Measurements from ENCODE around the gene CDH20. TPM values are rescaled to one million over a fixed set of nuclear protein-coding genes. Genes with fewer than 3 reads are reported as not detected.
A peak's percentile ranks its signal among the peaks of the same experiment; 100 is the strongest.

The CDH20 gene
- total RNA-seq: 0.36 and 0.63 TPM in 2 replicates
- long read RNA-seq: 0 reads

DNA sequence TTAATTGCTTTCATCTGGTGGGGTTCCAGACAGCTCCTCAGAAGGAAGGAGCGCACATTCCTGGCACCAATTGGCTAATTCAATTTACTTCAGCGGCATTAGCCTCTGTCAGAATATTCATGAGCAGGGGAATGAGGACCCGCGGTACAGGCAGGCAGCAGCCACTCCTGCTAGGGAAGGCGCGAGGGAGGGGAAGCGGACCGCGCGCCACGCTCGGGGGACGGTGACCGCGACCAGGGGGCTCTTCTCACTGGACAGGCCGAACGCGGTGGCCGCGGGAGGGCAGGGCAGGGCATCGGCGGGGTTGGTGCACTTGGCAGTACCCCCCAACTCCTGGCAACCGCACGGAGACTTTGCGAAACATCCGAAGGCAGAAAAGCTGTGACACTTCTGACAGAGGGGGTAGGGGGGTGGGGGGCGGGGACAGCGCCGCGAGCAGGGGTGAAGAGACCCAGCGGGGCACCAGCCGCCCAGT lies at the start of gene CDH20:
CDH20 (plus strand) TSS at position 160 of the 475 bp plus-strand sequence.
- peak; percentile 33 for DNase-seq (ENCODE audit: low read depth, low spot score)
- H3K4me3 Mint-ChIP-seq: peak within 1 kb of the TSS; percentile 88
- no peaks in the 10 kb centered on the region for H3K9me3 Mint-ChIP-seq
- no peak within 1 kb of the TSS for H3K27ac Mint-ChIP-seq (ENCODE audit: unreplicated experiment)
- peaks cover 59% of the 10 kb centered on the region for H3K27me3 Mint-ChIP-seq (ENCODE audit: low read depth)
- peaks cover 19% of the 10 kb centered on the region for H3K4me1 Mint-ChIP-seq
- H3K36me3 Mint-ChIP-seq (ENCODE audit: low read depth): no peaks in the 10 kb centered on the region
- TF ChIP-seq, protein P1, sequence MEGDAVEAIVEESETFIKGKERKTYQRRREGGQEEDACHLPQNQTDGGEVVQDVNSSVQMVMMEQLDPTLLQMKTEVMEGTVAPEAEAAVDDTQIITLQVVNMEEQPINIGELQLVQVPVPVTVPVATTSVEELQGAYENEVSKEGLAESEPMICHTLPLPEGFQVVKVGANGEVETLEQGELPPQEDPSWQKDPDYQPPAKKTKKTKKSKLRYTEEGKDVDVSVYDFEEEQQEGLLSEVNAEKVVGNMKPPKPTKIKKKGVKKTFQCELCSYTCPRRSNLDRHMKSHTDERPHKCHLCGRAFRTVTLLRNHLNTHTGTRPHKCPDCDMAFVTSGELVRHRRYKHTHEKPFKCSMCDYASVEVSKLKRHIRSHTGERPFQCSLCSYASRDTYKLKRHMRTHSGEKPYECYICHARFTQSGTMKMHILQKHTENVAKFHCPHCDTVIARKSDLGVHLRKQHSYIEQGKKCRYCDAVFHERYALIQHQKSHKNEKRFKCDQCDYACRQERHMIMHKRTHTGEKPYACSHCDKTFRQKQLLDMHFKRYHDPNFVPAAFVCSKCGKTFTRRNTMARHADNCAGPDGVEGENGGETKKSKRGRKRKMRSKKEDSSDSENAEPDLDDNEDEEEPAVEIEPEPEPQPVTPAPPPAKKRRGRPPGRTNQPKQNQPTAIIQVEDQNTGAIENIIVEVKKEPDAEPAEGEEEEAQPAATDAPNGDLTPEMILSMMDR (conservative IDR thresholded peaks at IDR 0.05): no peak

DNA sequence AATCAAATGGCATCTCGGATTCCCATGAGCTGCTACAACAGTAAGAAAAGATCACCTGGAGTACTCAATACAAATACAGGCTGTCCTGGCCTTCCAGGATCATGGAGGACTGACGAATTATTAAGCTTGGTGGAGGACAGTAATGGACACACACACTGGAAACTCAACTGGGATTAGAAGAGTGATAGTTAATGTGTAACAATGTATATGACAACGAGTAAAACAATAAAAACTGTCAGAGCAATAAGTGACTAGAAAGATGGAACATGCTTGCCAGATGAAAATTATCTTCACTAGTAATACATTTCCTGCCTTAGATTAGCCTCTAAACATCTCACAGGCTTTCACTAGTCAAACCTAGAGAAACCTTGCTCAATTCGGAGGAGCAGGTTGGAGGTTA lies 49.2 kb upstream of the CDH20 start:
- H3K4me3 Mint-ChIP-seq: no peak overlapping the region
- no peaks in the 10 kb centered on the region for H3K27me3 Mint-ChIP-seq (ENCODE audit: low read depth)
- no peak for DNase-seq (ENCODE audit: low read depth, low spot score)
- no peaks in the 10 kb centered on the region for H3K36me3 Mint-ChIP-seq (ENCODE audit: low read depth)
- H3K27ac Mint-ChIP-seq (ENCODE audit: unreplicated experiment): no peak overlapping the region
- no peaks in the 10 kb centered on the region for H3K4me1 Mint-ChIP-seq
- H3K9me3 Mint-ChIP-seq: peaks cover 5% of the 10 kb centered on the region
- TF ChIP-seq, protein P1 (conservative IDR thresholded peaks at IDR 0.05): no peak

DNA sequence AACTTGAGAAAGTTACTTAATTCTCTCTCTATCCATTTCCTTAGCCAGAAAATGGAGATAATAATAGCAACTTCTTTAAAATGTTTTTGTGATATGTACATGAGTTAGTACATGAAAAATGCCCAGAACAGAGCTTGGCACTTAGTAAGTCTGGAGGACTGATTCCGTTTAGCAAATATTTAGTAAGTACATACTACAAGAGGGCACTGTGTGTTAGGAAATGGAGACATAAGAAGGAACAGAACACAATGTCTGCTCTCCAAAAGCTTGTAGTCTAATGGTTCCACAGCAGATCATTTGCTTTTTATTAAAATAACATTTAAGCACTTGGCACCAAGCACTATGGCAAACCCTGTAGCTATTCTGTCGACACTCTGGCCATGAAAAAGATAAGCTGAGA lies 47.5 kb upstream of the CDH20 start:
- H3K4me3 Mint-ChIP-seq: no peak overlapping the region

DNA sequence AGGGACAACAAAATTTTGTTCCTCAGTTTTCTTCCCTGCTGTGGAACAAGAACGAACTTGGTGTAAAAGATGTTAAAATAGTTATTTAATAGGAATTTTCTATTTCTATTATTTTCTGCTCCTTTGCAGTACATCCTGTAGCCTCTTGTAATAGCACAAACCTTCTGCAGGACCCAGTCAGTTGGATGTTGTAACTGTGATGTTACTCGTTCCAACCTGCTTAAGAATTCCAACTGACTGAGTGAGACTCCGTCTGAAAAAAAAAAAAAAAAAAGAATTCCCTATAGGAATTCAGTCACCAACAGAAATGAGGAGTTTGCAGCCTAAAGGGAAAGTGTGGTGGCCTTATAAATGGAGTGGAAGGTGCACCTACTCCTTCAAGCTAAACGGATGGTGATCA lies 46.4 kb upstream of the CDH20 start:
- Mint-ChIP-seq H3K36me3 (ENCODE audit: low read depth) (no peaks in the 10 kb centered on the region), H3K4me3 (no peak overlapping the region), H3K4me1 (no peaks in the 10 kb centered on the region), H3K9me3 (peaks cover 3% of the 10 kb centered on the region), H3K27ac (ENCODE audit: unreplicated experiment) (no peak overlapping the region), H3K27me3 (ENCODE audit: low read depth) (no peaks in the 10 kb centered on the region)
- TF ChIP-seq, protein P1 (conservative IDR thresholded peaks at IDR 0.05): no peak
- DNase-seq (ENCODE audit: low read depth, low spot score): no peak

More for the DNA sequence above, 47.5 kb upstream of the CDH20 start:
- no peak for DNase-seq (ENCODE audit: low read depth, low spot score)
- TF ChIP-seq, protein P1 (conservative IDR thresholded peaks at IDR 0.05): no peak
- peaks cover 3% of the 10 kb centered on the region for H3K9me3 Mint-ChIP-seq
- H3K4me1 Mint-ChIP-seq: no peaks in the 10 kb centered on the region
- no peak overlapping the region for H3K27ac Mint-ChIP-seq (ENCODE audit: unreplicated experiment)
- H3K27me3 Mint-ChIP-seq (ENCODE audit: low read depth): no peaks in the 10 kb centered on the region
- no peaks in the 10 kb centered on the region for H3K36me3 Mint-ChIP-seq (ENCODE audit: low read depth)

DNA sequence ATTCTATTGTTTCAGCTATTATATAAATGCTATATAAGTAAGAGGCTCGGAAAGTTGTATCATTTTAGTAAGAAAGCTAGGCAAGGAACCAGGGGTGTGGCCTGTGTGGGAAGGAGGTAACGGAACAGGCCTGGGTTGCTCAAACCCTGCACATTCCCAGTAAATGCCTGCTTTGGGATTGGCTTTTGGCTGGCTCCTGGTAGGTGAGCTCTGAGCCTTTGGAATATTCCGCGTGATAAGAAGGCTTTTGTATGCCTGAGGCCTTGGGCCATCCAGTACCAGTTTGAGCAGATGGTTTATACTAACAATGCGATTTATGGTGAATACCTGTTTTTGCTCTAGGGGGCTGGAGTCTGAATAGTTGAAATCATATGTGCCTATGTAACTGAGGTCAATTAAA lies 42.6 kb upstream of the CDH20 start:
- TF ChIP-seq, protein P1 (conservative IDR thresholded peaks at IDR 0.05): no peak
- H3K4me3 Mint-ChIP-seq: no peak overlapping the region
- DNase-seq (ENCODE audit: low read depth, low spot score): no peak
- H3K36me3 Mint-ChIP-seq (ENCODE audit: low read depth): no peaks in the 10 kb centered on the region
- H3K27ac Mint-ChIP-seq (ENCODE audit: unreplicated experiment): no peak overlapping the region
- H3K27me3 Mint-ChIP-seq (ENCODE audit: low read depth): peaks cover 2% of the 10 kb centered on the region
- no peaks in the 10 kb centered on the region for H3K9me3 Mint-ChIP-seq
- no peaks in the 10 kb centered on the region for H3K4me1 Mint-ChIP-seq

Data from neural crest cell (in vitro differentiated cells).